Fibroblast of skin of scalp (primary cell): ENCODE results near the gene DUT.

Source experiments
- DNase-seq: peaks from one replicate; pipeline ENCODE4 v3.0.0-alpha.2; 2013

The DUT gene

DNA sequence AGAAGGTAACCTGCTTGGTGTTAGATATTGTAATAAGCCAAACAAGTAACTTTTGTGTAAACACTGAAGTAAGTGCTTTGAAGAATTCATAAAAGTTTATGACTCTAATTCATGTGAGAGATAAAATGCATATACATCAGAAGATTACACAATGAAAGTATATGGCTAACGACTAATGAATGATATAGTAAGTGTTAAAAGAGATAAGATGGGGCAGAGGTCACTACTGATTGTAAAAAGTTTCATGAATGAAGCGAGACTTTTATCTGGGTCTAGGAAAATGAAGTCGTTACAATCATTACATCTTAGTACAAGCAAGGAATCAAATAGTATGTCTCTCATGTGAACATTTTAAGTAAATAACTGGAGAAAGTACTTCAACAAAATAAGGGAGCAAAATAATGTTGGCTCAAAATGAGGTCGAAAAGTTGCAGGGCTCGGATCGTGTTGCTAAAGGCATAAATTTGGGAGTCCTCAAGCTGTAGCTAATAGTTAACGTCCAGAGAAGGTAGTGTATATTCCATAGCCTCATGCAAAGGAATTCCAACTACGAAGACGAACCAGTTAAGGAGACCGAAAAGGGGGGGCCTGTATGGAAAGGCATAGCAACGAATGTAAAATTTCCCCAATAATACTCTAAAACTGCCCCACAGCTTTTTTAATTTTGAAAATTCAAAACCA lies 984 bp upstream of the DUT start:
- peak; percentile 11 for DNase-seq

DNA sequence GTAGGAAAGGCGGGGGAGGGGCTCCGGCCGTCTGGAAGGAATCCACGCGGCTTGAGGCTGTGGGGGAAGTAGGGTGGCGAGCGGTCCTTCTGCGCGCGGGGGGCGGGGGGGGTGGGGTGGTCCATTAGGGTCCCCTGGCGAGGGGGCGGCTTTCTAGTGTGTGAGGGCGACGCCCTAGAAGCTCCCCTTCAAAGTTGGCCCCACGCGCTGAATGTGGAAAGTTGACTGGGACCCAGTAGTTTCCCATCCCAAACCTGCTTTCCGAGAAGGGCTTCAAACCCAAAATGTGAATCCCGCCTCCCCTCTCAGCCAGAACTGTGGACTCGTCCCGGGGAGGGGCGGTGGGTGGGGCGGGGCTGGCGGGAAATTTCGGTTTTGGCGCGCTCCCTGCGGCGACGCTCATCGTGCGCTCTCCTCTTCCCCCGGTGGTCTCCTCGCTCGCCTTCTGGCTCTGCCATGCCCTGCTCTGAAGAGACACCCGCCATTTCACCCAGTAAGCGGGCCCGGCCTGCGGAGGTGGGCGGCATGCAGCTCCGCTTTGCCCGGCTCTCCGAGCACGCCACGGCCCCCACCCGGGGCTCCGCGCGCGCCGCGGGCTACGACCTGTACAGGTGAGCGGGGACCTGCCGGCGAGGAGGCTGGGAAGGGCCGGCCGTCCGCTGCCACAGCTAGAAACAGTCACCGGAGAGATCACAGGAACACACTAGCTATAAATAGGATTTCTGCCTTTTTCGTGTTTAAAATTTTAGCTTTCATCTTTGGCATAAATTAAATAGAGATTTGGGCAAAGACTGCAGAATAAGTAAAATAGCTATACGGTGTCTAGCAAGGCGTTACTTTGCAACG lies 790 bp downstream of the DUT start:
- peak; percentile 73 for DNase-seq

DNA sequence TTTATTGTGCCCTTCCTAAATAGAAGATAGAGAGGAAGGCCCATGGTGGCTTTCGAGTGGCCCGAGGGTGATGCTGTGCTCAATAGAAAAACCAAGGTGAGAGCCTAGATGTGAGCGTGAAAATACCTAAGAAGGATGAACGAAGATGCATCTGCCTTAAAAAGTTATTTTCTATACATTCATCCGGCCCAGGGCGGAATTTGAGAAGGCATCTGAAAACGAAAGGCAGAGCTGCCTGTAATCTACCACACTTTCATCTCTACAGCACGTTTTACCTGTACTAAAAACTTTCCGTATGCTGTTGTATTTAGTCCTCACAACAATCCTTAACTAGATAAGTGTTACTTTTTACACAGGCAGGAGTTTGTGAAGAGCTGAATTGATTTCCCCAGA lies 1.4 kb downstream of the DUT start:
- DNase-seq: no peak

DNA sequence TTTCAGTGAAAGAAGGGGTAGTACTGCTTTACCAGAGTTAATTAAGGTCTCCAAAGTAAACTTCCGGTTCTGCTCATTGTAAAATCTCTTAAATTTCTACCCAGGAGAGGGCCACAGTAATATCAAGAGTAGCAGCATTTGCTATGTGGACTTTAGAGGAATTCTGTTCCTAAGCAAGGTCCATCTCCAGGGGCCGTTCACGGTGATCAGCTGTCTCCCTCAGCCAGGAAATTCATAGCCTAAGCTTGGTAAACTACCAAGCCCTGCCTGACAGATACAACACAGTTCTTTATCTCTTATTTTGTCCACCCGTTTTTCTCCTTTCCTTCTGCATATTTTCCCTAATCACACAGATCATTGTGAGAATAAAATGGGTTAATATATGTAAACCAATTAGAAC lies 2.3 kb downstream of the DUT start:
- no peak for DNase-seq

DNA sequence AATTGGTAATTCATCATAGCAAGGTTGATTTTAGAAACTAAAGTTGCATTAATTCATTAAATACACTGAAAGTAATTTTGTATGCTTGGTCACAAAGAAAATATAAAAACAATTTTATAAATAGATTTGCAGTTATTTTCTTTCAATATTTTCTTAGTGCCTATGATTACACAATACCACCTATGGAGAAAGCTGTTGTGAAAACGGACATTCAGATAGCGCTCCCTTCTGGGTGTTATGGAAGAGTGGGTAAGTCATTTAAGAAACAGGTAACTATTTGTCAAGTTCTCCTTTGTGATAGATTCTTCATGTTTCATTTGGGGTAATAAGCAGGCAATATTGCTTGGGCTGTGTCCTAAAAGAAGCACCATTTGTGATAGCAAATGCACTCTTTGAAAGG lies 3.0 kb downstream of the DUT start:
- DNase-seq: no peak

DNA sequence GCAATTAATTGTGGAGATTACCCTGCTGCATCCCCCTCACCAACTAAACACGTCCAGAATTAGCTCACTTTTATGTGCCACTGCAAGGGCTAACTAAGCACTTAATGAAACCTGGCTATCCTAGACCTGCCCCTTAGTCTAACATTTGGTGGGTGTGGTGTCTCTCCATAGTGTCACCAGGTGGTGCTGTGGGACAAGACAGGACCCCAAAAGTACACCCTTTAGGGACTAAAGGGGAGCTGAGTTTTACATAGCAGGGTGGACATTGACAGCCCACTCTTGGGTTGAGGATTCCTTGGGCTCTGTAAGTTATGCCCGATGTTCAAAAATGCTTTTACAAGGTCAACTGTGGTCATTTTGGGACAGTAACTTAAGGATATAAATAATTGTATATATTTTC lies 5.7 kb downstream of the DUT start:
- DNase-seq: peak; percentile 26

DNA sequence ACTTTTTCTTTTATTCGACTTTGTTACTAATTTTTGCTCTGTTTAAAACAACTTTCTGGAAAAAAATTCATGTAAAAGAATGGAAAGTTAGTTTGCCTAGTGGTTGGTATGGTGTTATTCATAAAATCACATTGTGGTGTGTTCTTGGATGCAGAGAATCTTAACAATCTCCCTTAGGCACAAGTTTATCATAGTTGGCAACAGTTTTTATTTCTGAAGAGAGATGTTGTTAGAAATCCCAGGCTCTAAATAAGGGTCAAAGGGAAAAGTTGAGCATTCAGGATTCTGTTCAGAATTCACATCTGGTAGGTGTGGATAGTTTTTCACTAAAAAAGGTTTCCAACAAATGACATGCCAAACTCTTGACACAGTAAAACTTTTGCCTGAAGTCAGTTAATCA lies 6.4 kb downstream of the DUT start:
- no peak for DNase-seq

DNA sequence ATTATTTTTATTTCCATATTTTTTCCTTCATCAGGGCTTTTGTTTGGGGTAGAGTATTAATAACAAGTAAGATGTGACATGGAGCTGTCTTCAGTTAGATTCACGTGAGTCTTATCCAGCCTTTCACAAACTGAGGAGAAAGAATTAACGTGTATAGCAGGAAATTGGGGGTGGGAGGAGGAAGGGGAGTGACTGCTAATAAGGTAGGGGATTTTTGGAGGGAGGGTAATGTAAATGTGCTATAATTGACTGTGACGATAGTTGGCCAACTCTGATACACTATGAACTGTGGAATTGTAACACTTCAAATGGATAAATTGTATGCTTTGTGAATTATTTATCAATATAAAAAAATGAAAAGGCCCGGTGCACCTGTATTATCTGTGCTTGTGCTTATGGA lies 8.9 kb downstream of the DUT start:
- no peak for DNase-seq

DNA sequence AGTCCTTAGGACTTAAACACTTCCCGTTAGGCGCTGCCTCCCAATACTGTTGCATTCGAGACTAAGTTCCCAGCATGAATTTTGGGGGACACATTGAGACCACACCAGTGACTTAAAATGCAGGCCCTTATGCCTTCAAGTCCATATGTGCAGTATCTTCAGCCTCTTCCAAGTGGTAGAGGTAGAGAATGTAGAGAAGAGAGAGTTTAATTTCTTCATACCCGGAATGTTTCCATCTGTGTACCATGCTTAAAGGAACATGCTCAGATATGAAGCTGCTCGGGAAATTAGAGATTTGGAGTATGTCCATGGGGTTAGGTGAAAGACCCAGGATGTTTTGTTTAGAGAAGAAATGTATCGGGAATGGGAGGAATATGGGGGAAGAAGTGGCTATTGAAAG lies 12.6 kb downstream of the DUT start:
- no peak for DNase-seq

DNA sequence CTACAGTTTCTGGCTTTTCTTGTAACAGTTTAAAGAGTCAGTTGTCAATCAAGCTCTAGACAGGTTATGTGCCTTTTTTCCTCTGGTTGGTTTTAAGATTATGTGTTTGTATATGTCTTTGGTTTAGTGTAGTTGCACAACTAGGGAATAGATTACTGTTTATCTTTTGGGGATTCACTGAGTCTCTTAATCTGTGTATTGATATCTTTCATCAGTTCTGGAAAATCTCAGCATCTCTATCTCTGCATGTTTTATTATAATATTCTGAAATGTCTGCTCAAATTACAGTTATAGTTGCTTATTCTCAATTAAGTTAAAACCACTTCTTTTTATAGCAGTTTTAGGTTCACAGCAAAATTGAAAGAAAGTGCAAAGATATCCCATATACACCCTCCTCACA lies 14.3 kb downstream of the DUT start:
- no peak for DNase-seq

DNA sequence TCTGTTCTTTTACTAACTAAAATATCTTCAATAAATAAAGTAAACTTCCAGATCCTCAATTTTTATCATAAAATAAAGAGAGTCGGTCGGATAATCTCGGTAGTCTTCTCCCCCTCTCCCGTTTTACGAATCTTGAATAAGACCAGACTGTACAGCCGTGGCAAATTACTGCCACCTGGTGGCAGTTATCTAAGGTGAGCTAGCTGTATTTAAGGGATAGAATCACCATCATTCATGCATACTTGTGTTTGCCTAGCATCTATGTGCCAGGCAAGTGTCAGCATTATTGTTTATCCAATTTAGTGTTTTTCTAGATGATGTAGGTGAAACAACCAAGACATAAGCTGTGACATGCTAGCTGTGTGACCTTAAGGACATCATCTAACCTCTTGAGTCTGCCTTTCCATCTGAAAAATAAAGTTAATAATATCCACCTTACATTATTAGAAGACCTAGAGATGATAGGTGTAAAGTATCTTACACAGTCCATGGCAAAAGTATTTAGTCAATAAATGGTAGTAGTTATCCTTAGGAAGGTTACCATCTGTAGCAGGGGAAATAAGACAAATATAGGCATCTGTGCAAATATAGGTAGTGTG lies 21.3 kb downstream of the DUT start:
- DNase-seq: peak; percentile 68

DNA sequence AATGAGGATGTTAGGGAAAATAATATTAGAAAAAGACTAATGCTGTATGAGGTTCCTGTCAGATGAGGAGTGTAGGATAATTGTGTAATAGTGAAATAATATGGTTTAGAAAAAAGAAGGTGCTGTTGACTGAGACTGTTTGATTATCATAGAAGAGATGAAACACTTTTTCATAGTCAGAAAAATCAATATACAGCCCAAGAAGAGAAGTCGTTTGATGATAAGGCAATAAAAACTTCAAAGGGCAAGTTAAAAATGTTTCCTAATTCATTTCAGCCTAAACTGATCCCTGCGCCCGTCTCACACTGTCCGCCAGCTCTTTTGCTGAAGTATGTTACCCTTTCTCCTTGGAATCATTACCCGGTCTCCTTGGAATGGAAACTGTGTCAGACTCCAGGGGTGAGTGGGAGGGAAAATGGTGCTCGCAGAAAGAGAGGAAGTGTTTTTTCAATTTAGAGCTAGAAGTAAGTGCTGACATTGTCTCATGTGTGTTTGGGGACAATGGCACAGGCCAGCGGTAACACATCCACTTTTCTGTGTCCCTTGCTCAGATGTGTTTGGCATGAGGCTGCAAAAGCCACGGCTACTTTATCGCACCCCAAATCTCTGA lies 23.6 kb downstream of the DUT start:
- no peak for DNase-seq

DNA sequence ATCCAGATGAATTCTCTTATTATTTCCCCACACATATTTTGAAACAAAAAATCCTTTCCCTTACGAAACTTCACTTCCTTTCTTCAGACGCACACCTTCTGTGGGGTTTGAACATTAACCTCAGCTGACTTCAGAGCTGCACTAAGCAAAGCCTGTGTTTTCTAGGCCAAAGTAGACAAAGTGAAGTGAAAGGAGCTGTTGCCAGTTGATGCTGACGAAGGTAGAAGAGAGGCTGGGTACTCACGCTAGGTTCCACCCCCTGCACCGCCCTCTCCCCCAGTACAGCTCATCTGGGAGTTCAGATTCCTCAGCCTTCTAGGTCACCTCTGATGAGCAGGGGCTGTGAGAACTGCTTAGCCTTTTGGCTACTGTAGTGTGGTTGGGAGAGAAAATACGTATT lies 24.1 kb downstream of the DUT start:
- peak; percentile 28 for DNase-seq

DNA sequence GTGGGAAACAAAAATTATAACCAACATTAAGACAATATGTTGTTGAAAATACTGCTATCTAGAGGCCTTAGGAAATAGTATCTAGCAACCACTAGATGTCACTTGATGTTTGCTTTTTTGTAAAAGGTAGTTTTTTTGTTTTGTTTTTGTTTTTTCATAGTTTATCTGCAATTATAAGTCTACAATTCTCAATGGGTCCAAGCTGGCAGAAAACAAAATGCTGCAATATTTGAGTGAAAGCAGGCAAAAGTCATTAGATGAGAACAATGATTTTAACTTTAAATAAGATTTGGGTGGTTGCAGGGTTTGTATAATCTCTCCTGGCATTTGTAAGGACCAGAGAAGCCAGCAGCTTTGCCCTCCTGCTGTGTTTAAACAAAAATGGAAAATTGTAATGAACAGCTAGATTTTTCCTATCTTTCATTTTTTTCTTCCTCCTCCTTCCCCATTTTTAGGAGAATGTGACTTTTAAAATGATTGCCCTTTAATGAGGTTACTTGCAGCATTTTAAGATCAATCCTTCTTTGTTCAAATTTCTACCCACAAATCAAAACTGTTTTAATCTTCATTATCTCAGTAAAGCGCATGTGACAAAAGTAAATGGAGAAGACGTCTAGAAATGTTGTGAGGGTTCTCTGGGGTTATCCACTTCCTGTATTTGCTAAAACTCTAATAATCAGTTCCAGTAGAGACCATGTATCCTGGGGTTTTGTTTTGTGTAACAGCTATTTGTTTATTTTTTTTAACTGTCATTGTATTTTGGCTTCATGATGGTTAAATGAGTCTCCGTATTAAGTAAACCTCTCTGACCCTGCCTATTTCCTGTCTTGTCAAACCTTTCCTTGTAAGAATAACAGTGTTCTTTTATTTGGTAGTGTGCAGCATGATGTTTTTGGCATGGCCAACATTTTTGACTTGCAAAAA lies 27.3 kb downstream of the DUT start:
- peak; percentile 45 for DNase-seq

DNA sequence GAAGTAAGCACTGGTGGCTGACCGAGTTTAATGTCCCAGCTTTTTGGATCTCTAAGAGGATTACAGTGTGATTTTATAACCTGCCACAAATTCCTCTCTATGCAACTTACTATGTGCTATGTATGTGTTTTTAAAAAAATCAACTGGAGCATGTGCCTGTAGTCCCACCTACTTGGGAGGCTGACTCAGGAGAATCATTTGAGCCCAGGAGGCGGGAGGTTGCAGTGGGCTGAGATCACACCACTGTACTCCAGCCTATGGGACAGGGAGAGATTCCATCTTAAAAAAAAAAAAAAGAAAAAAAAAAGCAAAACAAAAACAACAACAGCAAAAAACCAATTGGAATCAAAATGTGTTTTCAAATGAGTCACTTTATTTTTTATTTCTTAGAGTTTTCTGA lies 29.6 kb downstream of the DUT start:
- DNase-seq: peak; percentile 63

DNA sequence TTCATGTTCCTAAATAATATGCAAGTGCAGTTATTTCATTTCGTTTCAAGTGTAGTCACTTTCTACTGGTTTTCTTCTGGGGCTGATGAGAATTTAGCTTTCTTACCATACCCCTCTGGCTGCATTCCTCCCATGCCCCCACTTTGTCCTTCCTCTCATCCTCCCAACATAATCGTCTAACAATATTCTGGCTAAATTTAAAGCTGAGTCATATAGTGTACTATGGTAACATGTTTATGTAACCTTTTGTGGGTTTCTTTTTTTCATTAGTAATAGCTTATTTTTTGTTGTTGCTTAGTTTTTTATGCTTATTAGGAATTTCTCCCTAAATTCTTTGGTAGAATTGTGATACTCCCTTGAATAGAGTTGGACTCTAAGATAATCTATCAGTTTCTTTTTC lies 30.5 kb downstream of the DUT start:
- DNase-seq: peak; percentile 75

DNA sequence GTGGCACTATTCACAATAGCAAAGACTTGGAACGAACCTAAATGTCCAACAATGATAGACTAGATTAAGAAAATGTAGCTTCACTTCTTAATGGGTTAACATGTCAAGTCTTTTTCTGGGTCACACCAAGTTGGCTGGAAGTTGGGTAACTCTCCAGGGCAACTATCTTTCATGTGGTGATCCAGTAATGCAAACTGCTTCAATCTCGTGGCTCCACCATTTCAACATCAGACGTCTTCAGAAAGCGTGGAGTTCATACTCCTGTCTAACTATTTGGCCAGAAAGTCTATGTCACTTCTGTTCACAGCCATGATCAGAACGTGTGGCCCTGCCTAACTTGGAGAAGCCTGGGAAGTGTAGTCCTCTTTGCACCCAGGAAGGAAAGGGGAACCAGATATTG lies 32.2 kb downstream of the DUT start:
- no peak for DNase-seq

DNA sequence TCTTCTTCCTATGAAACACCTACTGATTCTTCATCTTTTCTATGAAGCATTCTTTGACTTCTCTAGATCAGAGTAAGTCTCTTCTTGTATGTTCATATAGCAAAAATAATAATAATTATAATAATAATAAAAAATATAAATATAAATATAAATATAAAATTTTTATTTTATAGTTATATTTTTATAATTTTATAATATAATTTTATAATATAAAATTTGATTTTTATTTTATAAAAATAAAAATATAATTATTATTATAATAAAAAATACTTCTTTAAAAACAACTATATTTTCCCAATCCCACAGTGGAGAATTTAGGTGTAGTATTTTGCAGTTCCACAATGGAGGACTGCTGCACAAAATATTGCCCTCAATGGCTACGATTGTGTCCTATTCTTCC lies 34.3 kb downstream of the DUT start:
- no peak for DNase-seq

DNA sequence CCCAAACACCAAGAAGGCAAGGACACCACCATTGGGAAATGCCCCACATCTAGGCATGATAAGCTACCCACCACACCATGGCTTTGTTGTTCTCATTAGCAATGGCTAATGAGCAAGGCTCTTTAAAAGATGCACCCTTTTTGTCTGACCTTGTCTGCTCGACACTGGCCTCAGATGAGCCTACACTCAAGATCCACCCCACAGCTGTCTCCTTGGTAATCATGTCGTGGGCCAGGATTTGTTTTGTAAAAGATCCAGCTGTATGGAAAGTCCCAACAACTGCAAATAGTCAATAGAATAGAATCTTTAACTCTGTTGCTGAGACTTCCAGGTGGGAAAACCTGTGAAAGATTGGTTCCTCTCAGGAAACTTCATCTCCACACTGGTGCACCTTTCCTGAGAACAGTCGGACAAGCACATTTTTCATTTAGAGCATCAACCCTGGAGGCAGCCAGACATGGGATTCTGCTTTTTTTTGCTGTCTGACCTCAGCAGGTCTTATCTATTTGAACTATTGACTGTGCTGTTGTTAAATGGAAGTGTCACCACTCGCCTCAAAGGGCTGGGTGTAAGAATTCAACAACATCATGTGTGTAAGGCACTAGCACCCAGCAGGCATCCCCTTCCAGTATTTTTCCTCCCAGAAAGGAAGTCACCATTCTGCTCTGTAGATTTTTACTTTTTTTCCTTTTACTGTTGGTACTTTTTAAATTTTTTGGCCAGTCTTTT lies 35.5 kb downstream of the DUT start:
- no peak for DNase-seq

DNA sequence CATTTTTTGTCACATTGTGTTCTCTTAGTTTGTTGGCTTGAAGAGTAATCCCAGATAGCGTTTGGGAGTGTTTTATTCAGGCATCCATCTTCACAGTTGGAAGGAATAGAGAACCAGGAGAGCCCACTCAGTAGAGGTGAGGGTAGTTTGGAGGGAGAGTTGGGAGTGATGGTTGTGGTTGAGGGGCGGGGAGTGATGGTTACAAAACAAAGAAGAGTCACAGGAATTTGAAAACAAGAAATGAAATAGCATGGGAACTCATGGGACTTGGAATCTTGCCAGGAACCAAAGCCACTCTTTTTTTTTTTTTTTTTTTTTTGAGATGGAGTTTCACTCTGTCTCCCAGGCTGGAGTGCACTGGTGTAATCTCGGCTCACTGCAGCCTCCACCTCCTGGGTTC lies 36.3 kb downstream of the DUT start:
- peak; percentile 47 for DNase-seq

DNA sequence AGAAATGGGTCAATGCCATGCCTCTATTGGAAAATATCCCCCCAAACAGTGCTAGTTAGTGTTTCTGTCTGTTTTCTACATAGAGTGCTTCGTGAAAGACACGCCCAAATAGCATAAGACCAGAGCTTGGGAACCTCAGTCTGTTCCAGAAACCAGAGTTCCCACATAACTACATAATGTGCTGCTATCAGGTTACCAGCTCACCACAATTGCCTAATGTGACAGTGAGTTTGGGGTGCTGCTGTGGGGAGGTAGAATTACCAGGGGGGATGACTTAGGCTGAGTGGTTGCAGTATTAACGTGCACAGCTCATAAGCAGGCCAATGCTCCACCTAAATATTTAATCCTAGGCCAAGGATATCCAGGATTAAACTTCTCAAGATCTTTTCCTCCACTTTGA lies 39.2 kb downstream of the DUT start:
- peak; percentile 63 for DNase-seq

DNA sequence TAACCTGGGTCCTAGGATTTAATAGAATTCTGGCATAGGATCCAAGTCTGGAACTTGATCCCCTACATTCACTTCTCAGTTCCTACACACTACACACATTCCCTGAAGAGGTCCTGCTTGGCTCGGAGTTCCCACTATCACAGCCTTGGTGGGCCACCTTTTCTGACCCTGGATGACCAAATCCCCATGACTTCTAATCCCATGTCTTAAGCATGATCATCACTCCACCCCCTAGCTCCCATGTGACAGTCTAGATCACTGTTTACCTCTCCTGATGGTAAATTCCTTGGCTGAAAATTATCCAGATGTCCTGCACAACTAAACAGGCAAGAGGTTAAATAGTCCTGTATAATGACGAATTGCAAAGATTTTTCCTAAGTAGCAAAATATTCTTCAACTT lies 40.3 kb downstream of the DUT start:
- no peak for DNase-seq
